ENCODE results near the gene SMARCA1.

- TF ChIP-seq ONECUT2 (CRISPR knock-in tag; IDR thresholded peaks at IDR 0.05) (no peak), ZNF350 (CRISPR knock-in tag; IDR thresholded peaks at IDR 0.05; ENCODE audit: borderline replicate concordance, low read depth) (no peak), ATF4 (CRISPR knock-in tag; IDR thresholded peaks at IDR 0.05) (0 out of 4 replicates have a peak, but pooled peaks of 1 of the 2 experiments have one; percentile 17), MZF1 (CRISPR knock-in tag; IDR thresholded peaks at IDR 0.05; ENCODE audit: borderline replicate concordance) (no peak), PAX8 (CRISPR knock-in tag; IDR thresholded peaks at IDR 0.05; ENCODE audit: borderline replicate concordance) (no peak), ZNF367 (CRISPR knock-in tag; IDR thresholded peaks at IDR 0.05; ENCODE audit: borderline replicate concordance) (no peak), ZNF83 (CRISPR knock-in tag; IDR thresholded peaks at IDR 0.05; ENCODE audit: borderline replicate concordance) (no peak), ZNF224 (CRISPR knock-in tag; IDR thresholded peaks at IDR 0.05) (no peak), POLR2A (IDR thresholded peaks at IDR 0.05; ENCODE audit: insufficient read depth in 1 of 2, low read depth in 2 of 2, low read length in 2 of 2) (peak in 1 of 2 experiments; percentile 42; a peak in 1 of 4 replicates), POLR2AphosphoS5 (IDR thresholded peaks at IDR 0.05; ENCODE audit: low read depth, low read length) (peak; percentile 55; the same call in 1 of the 2 replicates), HIVEP1 (CRISPR knock-in tag; IDR thresholded peaks at IDR 0.05) (no peak)
- TF ChIP-seq, protein P1, sequence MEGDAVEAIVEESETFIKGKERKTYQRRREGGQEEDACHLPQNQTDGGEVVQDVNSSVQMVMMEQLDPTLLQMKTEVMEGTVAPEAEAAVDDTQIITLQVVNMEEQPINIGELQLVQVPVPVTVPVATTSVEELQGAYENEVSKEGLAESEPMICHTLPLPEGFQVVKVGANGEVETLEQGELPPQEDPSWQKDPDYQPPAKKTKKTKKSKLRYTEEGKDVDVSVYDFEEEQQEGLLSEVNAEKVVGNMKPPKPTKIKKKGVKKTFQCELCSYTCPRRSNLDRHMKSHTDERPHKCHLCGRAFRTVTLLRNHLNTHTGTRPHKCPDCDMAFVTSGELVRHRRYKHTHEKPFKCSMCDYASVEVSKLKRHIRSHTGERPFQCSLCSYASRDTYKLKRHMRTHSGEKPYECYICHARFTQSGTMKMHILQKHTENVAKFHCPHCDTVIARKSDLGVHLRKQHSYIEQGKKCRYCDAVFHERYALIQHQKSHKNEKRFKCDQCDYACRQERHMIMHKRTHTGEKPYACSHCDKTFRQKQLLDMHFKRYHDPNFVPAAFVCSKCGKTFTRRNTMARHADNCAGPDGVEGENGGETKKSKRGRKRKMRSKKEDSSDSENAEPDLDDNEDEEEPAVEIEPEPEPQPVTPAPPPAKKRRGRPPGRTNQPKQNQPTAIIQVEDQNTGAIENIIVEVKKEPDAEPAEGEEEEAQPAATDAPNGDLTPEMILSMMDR (CRISPR knock-in tag; IDR thresholded peaks at IDR 0.05) = no peak
- TF ChIP-seq, protein P2, sequence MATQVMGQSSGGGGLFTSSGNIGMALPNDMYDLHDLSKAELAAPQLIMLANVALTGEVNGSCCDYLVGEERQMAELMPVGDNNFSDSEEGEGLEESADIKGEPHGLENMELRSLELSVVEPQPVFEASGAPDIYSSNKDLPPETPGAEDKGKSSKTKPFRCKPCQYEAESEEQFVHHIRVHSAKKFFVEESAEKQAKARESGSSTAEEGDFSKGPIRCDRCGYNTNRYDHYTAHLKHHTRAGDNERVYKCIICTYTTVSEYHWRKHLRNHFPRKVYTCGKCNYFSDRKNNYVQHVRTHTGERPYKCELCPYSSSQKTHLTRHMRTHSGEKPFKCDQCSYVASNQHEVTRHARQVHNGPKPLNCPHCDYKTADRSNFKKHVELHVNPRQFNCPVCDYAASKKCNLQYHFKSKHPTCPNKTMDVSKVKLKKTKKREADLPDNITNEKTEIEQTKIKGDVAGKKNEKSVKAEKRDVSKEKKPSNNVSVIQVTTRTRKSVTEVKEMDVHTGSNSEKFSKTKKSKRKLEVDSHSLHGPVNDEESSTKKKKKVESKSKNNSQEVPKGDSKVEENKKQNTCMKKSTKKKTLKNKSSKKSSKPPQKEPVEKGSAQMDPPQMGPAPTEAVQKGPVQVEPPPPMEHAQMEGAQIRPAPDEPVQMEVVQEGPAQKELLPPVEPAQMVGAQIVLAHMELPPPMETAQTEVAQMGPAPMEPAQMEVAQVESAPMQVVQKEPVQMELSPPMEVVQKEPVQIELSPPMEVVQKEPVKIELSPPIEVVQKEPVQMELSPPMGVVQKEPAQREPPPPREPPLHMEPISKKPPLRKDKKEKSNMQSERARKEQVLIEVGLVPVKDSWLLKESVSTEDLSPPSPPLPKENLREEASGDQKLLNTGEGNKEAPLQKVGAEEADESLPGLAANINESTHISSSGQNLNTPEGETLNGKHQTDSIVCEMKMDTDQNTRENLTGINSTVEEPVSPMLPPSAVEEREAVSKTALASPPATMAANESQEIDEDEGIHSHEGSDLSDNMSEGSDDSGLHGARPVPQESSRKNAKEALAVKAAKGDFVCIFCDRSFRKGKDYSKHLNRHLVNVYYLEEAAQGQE (IDR thresholded peaks at IDR 0.05; ENCODE audit: borderline replicate concordance in 1 of 2, low read depth in 1 of 2, low read length in 2 of 2) = no peak
- TF ChIP-seq, protein P3, sequence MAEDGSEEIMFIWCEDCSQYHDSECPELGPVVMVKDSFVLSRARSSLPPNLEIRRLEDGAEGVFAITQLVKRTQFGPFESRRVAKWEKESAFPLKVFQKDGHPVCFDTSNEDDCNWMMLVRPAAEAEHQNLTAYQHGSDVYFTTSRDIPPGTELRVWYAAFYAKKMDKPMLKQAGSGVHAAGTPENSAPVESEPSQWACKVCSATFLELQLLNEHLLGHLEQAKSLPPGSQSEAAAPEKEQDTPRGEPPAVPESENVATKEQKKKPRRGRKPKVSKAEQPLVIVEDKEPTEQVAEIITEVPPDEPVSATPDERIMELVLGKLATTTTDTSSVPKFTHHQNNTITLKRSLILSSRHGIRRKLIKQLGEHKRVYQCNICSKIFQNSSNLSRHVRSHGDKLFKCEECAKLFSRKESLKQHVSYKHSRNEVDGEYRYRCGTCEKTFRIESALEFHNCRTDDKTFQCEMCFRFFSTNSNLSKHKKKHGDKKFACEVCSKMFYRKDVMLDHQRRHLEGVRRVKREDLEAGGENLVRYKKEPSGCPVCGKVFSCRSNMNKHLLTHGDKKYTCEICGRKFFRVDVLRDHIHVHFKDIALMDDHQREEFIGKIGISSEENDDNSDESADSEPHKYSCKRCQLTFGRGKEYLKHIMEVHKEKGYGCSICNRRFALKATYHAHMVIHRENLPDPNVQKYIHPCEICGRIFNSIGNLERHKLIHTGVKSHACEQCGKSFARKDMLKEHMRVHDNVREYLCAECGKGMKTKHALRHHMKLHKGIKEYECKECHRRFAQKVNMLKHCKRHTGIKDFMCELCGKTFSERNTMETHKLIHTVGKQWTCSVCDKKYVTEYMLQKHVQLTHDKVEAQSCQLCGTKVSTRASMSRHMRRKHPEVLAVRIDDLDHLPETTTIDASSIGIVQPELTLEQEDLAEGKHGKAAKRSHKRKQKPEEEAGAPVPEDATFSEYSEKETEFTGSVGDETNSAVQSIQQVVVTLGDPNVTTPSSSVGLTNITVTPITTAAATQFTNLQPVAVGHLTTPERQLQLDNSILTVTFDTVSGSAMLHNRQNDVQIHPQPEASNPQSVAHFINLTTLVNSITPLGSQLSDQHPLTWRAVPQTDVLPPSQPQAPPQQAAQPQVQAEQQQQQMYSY (CRISPR knock-in tag; IDR thresholded peaks at IDR 0.05) = no peak
These were observed 17.5 kb upstream of the SMARCA1 start for GRCh38 chrX:129540722-129541184.
